Neural progenitor cell (in vitro differentiated cells): Measurements from ENCODE around the gene CDHR2. TPM values are rescaled to one million over a fixed set of nuclear protein-coding genes. Genes with fewer than 3 reads are reported as not detected.

Experiments
- DNase-seq: peaks from one replicate; pipeline ENCODE4 v3.0.0-alpha.2; 2016; ENCODE audit warnings: low spot score
- H2AFZ ChIP-seq: fragments of 200-600 bp; sonication (generic); replicated peaks from 2 replicates; pipeline ENCODE4 v1.6.1; 2016; ENCODE audit warnings: antibody characterized with exemption
- H3F3A ChIP-seq: fragments of 200-600 bp; sonication (generic); 2 replicates; pipeline ENCODE4 v1.6.1; 2016; ENCODE audit warnings: antibody characterized with exemption, low read depth
- H3K27ac ChIP-seq: fragments of 200-600 bp; sonication (generic); 2 replicates; pipeline ENCODE4 v1.5.1; 2016; ENCODE audit warnings: mild to moderate bottlenecking
- H3K27me3 ChIP-seq: fragments of 200-600 bp; sonication (generic); 2 replicates; pipeline ENCODE4 v1.6.1; 2016; ENCODE audit warnings: mild to moderate bottlenecking, moderate library complexity
- H3K36me3 ChIP-seq: fragments of 200-600 bp; sonication (generic); 2 replicates; pipeline ENCODE4 v1.5.1; 2016
- H3K4me1 ChIP-seq: fragments of 200-600 bp; sonication (generic); 2 replicates; pipeline ENCODE4 v1.6.1; 2016; ENCODE audit warnings: mixed run types
- H3K4me2 ChIP-seq: fragments of 200-600 bp; sonication (generic); 2 replicates; pipeline ENCODE4 v1.6.1; 2016
- H3K4me3 ChIP-seq: fragments of 200-600 bp; sonication (generic); 2 replicates; pipeline ENCODE4 v1.5.1; 2016
- H3K79me2 ChIP-seq: fragments of 200-600 bp; sonication (generic); 2 replicates; pipeline ENCODE4 v1.6.1; 2016; ENCODE audit warnings: low read depth
- H3K9ac ChIP-seq: fragments of 200-600 bp; sonication (generic); 2 replicates; pipeline ENCODE4 v1.6.1; 2016
- H3K9me3 ChIP-seq: fragments of 200-600 bp; sonication (generic); 2 replicates; pipeline ENCODE4 v1.5.1; 2016; ENCODE audit warnings: low read depth
- H4K20me1 ChIP-seq: fragments of 200-600 bp; sonication (generic); 2 replicates; pipeline ENCODE4 v1.6.1; 2016; ENCODE audit warnings: low read depth
- H3K27ac Mint-ChIP-seq: 3 replicates; pipeline ENCODE4 v1.8.0; 2021; ENCODE audit warnings: mixed read lengths
- H3K27me3 Mint-ChIP-seq: 2 replicates; pipeline ENCODE4 v1.8.0; 2022; ENCODE audit warnings: low read depth, mild to moderate bottlenecking, inconsistent platforms, moderate library complexity, mixed read lengths; ENCODE audit not compliant: insufficient read depth
- H3K36me3 Mint-ChIP-seq: 3 replicates; pipeline ENCODE4 v1.8.0; 2021; ENCODE audit warnings: mixed read lengths
- H3K4me1 Mint-ChIP-seq: 3 replicates; pipeline ENCODE4 v1.8.0; 2021; ENCODE audit warnings: mixed read lengths
- H3K4me3 Mint-ChIP-seq: 3 replicates; pipeline ENCODE4 v1.8.0; 2021; ENCODE audit warnings: mild to moderate bottlenecking, moderate library complexity, mixed read lengths
- H3K9me3 Mint-ChIP-seq: 3 replicates; pipeline ENCODE4 v1.8.0; 2020; ENCODE audit warnings: mixed read lengths
- CTCF ChIP-seq: fragments of 200-600 bp; sonication (generic); IDR thresholded peaks from 2 replicates; pipeline ENCODE4 v1.5.1; 2017; ENCODE audit warnings: antibody characterized with exemption, mild to moderate bottlenecking
- EZH2 ChIP-seq: fragments of 200-600 bp; sonication (generic); IDR thresholded peaks from 2 replicates; pipeline ENCODE4 v1.6.1; 2017; ENCODE audit warnings: antibody characterized with exemption, mild to moderate bottlenecking, moderate library complexity
- EZH2phosphoT487 ChIP-seq: fragments of 200-600 bp; sonication (generic); IDR thresholded peaks from 2 replicates; pipeline ENCODE4 v1.6.1; 2017; ENCODE audit warnings: antibody characterized with exemption
- total RNA-seq: library from RNA; depleted of rRNA; stranded (reverse); fragments of >200 nt; gene quantifications from 2 replicates; pipeline ENCODE4 v1.2.3, GENCODE V29; 2015; ENCODE audit warnings: low replicate concordance

CDHR2 gene
- total RNA-seq, 1 donor from 2014 or later, result not detected

- Histone ChIP-seq H3K27me3 (peaks cover 1% of the 10 kb centered on the region), H3K9ac (no peak overlapping the region), H3K79me2 (no peaks in the 10 kb centered on the region), H3K4me2 (no peak overlapping the region), H3F3A (peaks cover 31% of the 10 kb centered on the region), H3K36me3 (no peaks in the 10 kb centered on the region), H3K9me3 (no peaks in the 10 kb centered on the region), H3K4me1 (peaks cover 12% of the 10 kb centered on the region), H2AFZ (no peak overlapping the region), H3K27ac (no peak overlapping the region), H3K4me3 (no peak overlapping the region), H4K20me1 (no peaks in the 10 kb centered on the region)
- no peak for DNase-seq
- Mint-ChIP-seq H3K9me3 (no peaks in the 10 kb centered on the region), H3K36me3 (no peaks in the 10 kb centered on the region), H3K4me1 (peaks cover 23% of the 10 kb centered on the region), H3K27ac (no peak overlapping the region), H3K4me3 (no peak overlapping the region), H3K27me3 (peaks cover 22% of the 10 kb centered on the region)
- TF ChIP-seq EZH2 (no peak), CTCF (no peak), EZH2phosphoT487 (no peak)
These were observed 90.1 kb downstream of the CDHR2 start for GRCh38 chr5:176639208-176639607.

GRCh38 chr5:176639981-176640380 lies 90.8 kb downstream of the CDHR2 start:
- Histone ChIP-seq H3K9me3 (no peaks in the 10 kb centered on the region), H3F3A (peaks cover 35% of the 10 kb centered on the region), H3K36me3 (no peaks in the 10 kb centered on the region), H3K79me2 (no peaks in the 10 kb centered on the region), H2AFZ (no peak overlapping the region), H3K4me2 (no peak overlapping the region), H4K20me1 (no peaks in the 10 kb centered on the region), H3K4me1 (peaks cover 19% of the 10 kb centered on the region), H3K27ac (no peak overlapping the region), H3K4me3 (no peak overlapping the region), H3K27me3 (no peaks in the 10 kb centered on the region), H3K9ac (no peak overlapping the region)
- Mint-ChIP-seq H3K4me3 (no peak overlapping the region), H3K27ac (no peak overlapping the region), H3K27me3 (peaks cover 23% of the 10 kb centered on the region), H3K36me3 (no peaks in the 10 kb centered on the region), H3K4me1 (peaks cover 26% of the 10 kb centered on the region), H3K9me3 (no peaks in the 10 kb centered on the region)
- TF ChIP-seq EZH2, result no peak
- TF ChIP-seq CTCF, result no peak
- no peak for TF ChIP-seq EZH2phosphoT487
- no peak for DNase-seq

- peaks cover 29% of the 10 kb centered on the region for H3F3A ChIP-seq
- no peaks in the 10 kb centered on the region for H3K36me3 Mint-ChIP-seq
These were observed 91.5 kb downstream of the CDHR2 start for GRCh38 chr5:176640616-176641015.

More at GRCh38 chr5:176640616-176641015, 91.5 kb downstream of the CDHR2 start:
- Mint-ChIP-seq H3K4me3 (no peak overlapping the region), H3K27me3 (peaks cover 23% of the 10 kb centered on the region), H3K4me1 (peaks cover 22% of the 10 kb centered on the region), H3K27ac (no peak overlapping the region), H3K9me3 (no peaks in the 10 kb centered on the region)
- no peaks in the 10 kb centered on the region for H3K27me3 ChIP-seq
- H3K27ac ChIP-seq, result no peak overlapping the region
- no peaks in the 10 kb centered on the region for H4K20me1 ChIP-seq
- H3K4me2 ChIP-seq, result no peak overlapping the region
- TF ChIP-seq EZH2 (no peak), CTCF (no peak), EZH2phosphoT487 (no peak)
- no peak overlapping the region for H3K9ac ChIP-seq
- peaks cover 19% of the 10 kb centered on the region for H3K4me1 ChIP-seq
- H3K79me2 ChIP-seq, result no peaks in the 10 kb centered on the region
- DNase-seq, result no peak
- H3K9me3 ChIP-seq, result no peaks in the 10 kb centered on the region
- no peak overlapping the region for H2AFZ ChIP-seq
- H3K4me3 ChIP-seq, result no peak overlapping the region
- H3K36me3 ChIP-seq, result no peaks in the 10 kb centered on the region
